22Rv1 (cell line): Measurements from ENCODE around the gene TNC.

Source experiments
- ZFX ChIP-seq: fragments of 450-650 bp; IDR thresholded peaks from 2 replicates; pipeline ENCODE4 v1.6.1; 2017; ENCODE audit warnings: antibody characterized with exemption, borderline replicate concordance
- TF ChIP-seq, protein P1 (sequence below): fragments of 450-650 bp; IDR thresholded peaks from 2 replicates; pipeline ENCODE4 v1.5.1; 2017; ENCODE audit warnings: mild to moderate bottlenecking

DNA sequence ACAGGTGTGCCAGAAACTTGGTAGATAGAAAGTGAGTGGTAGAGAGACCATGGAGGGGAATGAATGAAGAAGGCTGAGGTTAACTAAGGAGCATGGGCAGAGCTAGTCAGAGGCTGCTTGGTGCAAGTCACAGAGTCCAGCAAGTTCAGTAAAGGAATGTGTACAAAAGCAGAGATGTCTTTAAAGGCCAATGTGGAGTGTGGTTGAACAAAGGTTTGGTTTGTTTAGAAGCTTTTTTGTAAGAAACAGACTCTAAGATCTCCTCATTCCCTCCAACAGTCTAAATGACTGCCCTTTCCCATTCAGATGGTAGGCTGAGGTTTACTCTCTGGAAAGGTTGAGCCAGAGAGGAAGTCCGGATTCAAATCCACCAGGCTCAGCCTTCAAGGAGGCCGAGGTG, 84.2 kb downstream of the TNC start:
- TF ChIP-seq ZFX, result no peak
- TF ChIP-seq, protein P1, sequence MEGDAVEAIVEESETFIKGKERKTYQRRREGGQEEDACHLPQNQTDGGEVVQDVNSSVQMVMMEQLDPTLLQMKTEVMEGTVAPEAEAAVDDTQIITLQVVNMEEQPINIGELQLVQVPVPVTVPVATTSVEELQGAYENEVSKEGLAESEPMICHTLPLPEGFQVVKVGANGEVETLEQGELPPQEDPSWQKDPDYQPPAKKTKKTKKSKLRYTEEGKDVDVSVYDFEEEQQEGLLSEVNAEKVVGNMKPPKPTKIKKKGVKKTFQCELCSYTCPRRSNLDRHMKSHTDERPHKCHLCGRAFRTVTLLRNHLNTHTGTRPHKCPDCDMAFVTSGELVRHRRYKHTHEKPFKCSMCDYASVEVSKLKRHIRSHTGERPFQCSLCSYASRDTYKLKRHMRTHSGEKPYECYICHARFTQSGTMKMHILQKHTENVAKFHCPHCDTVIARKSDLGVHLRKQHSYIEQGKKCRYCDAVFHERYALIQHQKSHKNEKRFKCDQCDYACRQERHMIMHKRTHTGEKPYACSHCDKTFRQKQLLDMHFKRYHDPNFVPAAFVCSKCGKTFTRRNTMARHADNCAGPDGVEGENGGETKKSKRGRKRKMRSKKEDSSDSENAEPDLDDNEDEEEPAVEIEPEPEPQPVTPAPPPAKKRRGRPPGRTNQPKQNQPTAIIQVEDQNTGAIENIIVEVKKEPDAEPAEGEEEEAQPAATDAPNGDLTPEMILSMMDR, result no peak
